HG03196 (cell line): Measurements from ENCODE around the gene PIR.

ENCODE experiments used
- ATAC-seq: cut with Tn5 transposase; IDR thresholded peaks from one replicate; pipeline ENCODE4 v1.9.1; 2021; ENCODE audit not compliant: unreplicated experiment

PIR gene

DNA sequence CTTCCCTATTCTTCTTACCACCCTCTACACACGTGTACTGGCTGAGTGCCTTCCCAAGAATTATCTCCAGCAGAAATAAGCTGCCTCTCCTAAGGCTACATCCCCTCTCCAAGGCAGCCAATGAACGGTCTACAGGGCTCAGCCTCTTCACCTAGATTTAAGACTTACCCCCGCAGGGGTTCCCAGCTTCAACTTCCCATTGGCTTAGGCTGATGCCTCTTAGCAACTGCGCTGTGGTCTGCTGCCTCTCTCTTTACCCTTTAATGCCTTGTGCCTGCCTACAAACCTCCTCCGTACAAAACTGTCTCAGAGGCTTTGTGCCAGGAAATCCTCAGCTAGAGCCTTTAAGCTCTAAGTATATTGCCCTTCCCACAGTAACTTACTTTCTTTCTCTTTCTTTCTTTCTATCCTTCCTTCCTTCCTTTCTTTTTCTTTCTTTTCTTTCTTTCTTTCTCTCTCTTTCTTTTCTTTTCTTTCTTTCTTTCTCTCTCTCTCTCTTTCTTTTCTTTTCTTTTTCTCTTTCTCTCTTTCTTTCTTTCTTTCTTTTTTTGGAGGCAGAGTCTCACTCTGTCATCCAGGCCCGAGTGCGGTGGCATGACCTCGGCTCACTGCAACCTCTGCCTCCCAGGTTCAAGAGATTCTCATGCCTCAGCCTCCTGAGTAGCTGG, 142.7 kb downstream of the PIR start:
- no peak for ATAC-seq

DNA sequence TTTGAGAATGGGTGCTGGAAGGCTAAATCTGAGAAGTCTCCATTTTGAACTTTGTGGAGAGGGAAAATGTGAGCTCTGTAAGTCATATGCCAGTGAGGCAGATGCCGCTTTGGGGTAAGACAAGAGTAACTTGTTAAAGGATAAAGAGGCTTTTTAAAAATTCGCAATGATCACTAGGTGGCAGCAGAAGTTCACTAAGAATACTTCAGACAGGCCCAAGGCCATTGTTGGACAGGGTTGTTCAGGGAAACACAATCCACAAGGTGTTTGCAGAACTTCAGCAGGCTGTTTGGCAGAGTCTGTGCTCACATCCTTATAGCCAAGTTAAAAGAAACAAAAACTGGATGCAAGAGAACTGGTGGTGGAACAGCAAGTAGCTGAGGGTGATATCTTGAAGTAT, 144.1 kb downstream of the PIR start:
- no peak for ATAC-seq

- no peak for ATAC-seq
Observed at GRCh38 chrX:15345976-15346375, 147.2 kb downstream of the PIR start.

- ATAC-seq, result no peak
Observed at GRCh38 chrX:15344106-15344505, 149.0 kb downstream of the PIR start.

DNA sequence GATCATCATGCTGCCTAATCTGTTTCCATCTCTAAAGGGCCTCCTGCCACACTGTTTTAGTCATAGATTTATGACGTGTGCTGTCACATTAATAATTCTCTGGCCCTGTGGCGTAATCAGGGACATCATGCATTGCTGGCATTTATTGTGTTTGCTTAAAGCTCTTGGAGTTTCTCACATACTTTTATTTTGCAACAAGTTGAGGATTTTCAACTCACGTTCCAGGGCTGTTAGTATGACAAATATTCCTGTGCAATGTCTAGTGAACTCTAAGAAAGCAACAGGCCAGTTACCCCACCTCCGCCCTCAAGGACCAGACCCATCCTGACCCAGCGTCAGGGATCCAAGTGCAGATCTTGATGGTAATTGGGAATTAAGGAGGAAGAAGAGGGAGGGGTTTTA, 150.1 kb downstream of the PIR start:
- no peak for ATAC-seq

- ATAC-seq, result no peak
Observed at GRCh38 chrX:15340867-15341266, 152.3 kb downstream of the PIR start.

DNA sequence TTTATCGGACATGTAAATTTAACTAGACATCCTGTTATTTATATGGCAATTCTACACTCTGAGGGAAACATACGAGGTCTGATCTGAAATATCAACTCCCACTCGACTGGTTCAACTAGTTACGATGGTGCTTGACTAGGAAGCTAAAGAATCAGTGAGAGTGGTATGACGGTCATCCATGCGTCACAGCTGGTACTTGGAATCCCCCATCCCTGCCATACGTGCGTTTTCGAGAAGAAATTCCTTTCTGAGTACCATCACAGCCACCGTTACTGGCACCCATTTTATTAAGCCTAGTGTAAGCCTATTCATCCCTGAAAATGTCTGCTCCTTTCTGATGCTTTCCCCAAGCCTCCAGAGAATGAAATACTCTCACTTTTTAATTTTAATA, 157.1 kb downstream of the PIR start:
- no peak for ATAC-seq

DNA sequence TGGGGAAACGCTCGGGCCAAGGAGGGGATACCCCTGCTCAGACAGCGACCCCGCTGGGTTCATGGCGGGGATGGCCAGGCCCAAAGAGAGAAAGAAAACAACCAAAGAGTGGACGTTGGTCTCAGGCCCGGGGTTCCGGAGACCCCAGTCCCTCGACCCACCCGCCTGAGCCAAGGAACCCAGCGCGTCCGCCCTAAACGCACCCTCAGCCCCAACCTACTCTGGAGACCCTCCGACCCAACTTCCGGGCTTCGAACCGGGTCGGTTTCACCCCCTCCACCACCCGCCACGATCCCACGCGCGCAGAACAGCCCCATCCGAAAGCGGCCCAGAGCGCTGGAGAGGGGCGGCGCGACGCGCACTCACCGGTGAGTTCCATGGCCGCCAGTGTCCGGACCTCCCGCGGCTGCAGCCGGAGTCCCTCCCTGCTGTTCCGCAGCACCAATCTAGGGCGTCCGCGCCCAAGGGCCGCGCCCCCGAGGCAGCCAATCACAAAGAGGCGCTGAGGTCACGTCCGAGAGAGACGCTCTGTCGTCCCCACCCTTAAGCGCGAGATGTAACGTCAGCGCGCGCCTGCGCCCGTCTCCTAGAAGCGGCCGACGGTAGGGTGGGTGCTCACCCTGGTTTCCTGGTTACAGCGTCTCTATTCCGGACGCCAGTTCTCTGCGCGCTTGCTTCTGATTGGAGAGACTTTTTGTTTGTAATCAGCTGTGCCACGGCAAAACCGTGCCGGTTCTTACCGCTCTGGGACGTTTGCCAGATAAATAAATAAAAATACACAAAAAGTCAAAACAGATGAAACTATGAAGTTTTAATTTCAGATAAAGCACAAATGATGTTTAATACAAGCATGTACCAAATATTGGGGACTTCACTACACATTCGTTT, 157.8 kb downstream of the PIR start, which contains the start of gene PIGA:
Gene PIGA (minus strand): TSS at position 389 of the 888 bp plus-strand sequence. CDS start 3,593 bp downstream, outside the sequence.
- ATAC-seq, result peak; percentile 99
